Spinal cord (tissue), 10 donors: ENCODE data around the gene TREML2. TPM values are rescaled to one million over a fixed set of nuclear protein-coding genes. Genes with fewer than 3 reads are reported as not detected.
A peak's percentile ranks its signal among the peaks of the same experiment; 100 is the strongest.
"Not testable (repeated sequence)": the region's sequence is repeated elsewhere in the genome, so short reads cannot be mapped to it uniquely, and the experiment has no call there.

Experiments
- DNase-seq, 6 donors: peaks; one replicate each; pipeline versions ENCODE4 v3.0.0 to v3.0.0-alpha.2; 2013 to 2015; ENCODE audit warnings: low spot score in 6 of 6, low read depth in 4 of 6
- H3K27ac ChIP-seq: one replicate; pipeline ENCODE4 v1.5.1; 2013; ENCODE audit warnings: low read depth, low read length, control low read depth
- H3K27me3 ChIP-seq: one replicate; pipeline ENCODE4 v1.6.1; 2013; ENCODE audit warnings: low read length; ENCODE audit not compliant: control insufficient read depth, insufficient read depth
- H3K36me3 ChIP-seq: one replicate; pipeline ENCODE4 v1.6.1; 2013; ENCODE audit warnings: low read length; ENCODE audit not compliant: control insufficient read depth, insufficient read depth
- H3K4me1 ChIP-seq: one replicate; pipeline ENCODE4 v1.6.1; 2013; ENCODE audit warnings: low read length; ENCODE audit not compliant: control insufficient read depth, insufficient read depth
- H3K4me3 ChIP-seq: one replicate; pipeline ENCODE4 v1.5.1; 2013; ENCODE audit warnings: low read depth, low read length, control low read depth
- H3K9me3 ChIP-seq: one replicate; pipeline ENCODE4 v1.6.1; 2013; ENCODE audit warnings: low read length; ENCODE audit not compliant: control insufficient read depth, insufficient read depth
- WGBS: methylation state at CpG from one replicate; pipeline ENCODE4 v1.1.5; 2013; ENCODE audit warnings: missing lambda C conversion rate; ENCODE audit not compliant: insufficient coverage; 5-methylcytosine and 5-hydroxymethylcytosine counted together
- polyA plus RNA-seq, 2 donors: library from polyadenylated mRNA; unstranded; fragments of 120-200 nt; gene quantifications; one replicate each; pipeline ENCODE4 v1.2.1, GENCODE V29; 2013; ENCODE audit not compliant: insufficient read length in 2 of 2
- total RNA-seq, 2 donors: library from RNA; depleted of rRNA in 1 of 2; stranded (reverse); fragments of 120-200 nt in 1 of 2; fragments of >200 nt in 1 of 2; gene quantifications; one replicate each; pipeline versions ENCODE4 v1.2.3 to v1.2.4, GENCODE V29; 2013 to 2014
- donor health status: healthy.

Gene TREML2
- total and polyA plus RNA-seq, 4 donors = 0.11 to 0.40 TPM; not detected in 2

DNA sequence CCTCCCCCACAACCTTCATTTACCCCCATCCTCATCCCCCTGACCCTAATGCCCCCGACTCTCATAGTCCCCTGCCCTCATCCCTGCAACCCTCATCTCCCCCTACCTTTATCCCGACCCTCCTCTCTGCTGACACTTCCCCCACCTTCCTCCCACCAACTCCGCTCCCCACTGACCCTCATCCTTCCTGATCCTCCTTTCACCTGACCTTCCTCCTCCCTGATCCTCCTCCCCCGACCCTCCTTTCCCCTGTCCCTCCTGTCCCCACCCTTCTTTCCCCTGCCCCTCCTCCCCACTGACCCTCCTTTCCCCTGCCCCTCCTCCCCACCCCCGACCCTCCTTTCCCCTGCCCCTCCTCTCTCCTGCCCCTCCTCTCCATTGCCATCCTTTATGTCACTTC lies 7.1 kb downstream of the TREML2 start:
- no peak overlapping the region for H3K27ac ChIP-seq
- no peaks in the 10 kb centered on the region for H3K9me3 ChIP-seq
- no peaks in the 10 kb centered on the region for H3K4me1 ChIP-seq
- DNase-seq = no peak
- 64% methylated on average over 3 of the region's 5 CpGs for WGBS
- no peaks in the 10 kb centered on the region for H3K36me3 ChIP-seq
- no peaks in the 10 kb centered on the region for H3K27me3 ChIP-seq
- H3K4me3 ChIP-seq = no peak overlapping the region

DNA sequence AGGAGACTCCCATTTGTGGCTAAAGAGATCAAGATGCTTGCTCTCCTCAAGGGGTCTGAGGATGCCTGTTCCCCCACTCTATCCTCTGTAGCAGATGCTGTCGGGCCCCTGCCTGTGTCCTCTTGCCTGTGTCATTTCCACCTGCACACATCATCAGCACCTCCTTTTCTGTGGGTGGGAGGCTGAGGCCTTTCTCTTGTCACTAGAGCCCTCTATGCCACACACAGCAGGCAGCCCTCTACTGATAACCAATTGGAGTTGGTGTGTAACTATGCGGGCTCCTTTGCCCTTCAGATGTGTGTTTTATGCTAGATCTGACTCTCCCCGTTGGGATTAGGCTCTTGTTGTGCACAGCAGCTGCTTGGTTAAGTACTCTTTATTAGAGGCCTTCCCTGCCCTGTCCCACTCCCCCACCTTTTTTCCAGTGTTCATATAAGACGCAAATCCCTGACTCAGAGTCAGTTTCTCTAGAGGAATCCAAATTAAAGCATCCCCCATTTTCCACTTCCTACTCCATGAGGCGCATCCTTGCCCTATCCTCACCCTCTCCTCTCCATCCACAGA lies 7.7 kb downstream of the TREML2 start:
- WGBS = 81% methylated on average over 4 of the region's 5 CpGs
- Histone ChIP-seq H3K27me3 (no peaks in the 10 kb centered on the region), H3K4me1 (no peaks in the 10 kb centered on the region), H3K27ac (no peak overlapping the region), H3K4me3 (no peak overlapping the region), H3K9me3 (no peaks in the 10 kb centered on the region), H3K36me3 (no peaks in the 10 kb centered on the region)
- no peak for DNase-seq

- peak in 1 of 6 donors; percentile 5 for DNase-seq
- Histone ChIP-seq H3K4me1 (no peaks in the 10 kb centered on the region), H3K4me3 (no peak overlapping the region), H3K27me3 (no peaks in the 10 kb centered on the region), H3K27ac (no peak overlapping the region), H3K36me3 (no peaks in the 10 kb centered on the region), H3K9me3 (no peaks in the 10 kb centered on the region)
- 18% methylated on average over 4 of the region's 6 CpGs for WGBS
Measured at GRCh38 chr6:41191569-41191968, 9.4 kb downstream of the TREML2 start.

GRCh38 chr6:41190791-41191190 lies 10.2 kb downstream of the TREML2 start:
- DNase-seq = no peak
- Histone ChIP-seq H3K36me3 (no peaks in the 10 kb centered on the region), H3K27me3 (no peaks in the 10 kb centered on the region), H3K27ac (no peak overlapping the region), H3K4me1 (no peaks in the 10 kb centered on the region), H3K4me3 (no peak overlapping the region), H3K9me3 (no peaks in the 10 kb centered on the region)
- WGBS = 100% methylated on average over 2 of the region's 3 CpGs

GRCh38 chr6:41189967-41190366 lies 11.0 kb downstream of the TREML2 start:
- H3K27ac ChIP-seq = no peak overlapping the region
- no peaks in the 10 kb centered on the region for H3K4me1 ChIP-seq
- no peak for DNase-seq
- no peak overlapping the region for H3K4me3 ChIP-seq
- 100% methylated on average over 1 of the region's 2 CpGs for WGBS
- H3K36me3 ChIP-seq = no peaks in the 10 kb centered on the region
- no peaks in the 10 kb centered on the region for H3K9me3 ChIP-seq
- no peaks in the 10 kb centered on the region for H3K27me3 ChIP-seq

DNA sequence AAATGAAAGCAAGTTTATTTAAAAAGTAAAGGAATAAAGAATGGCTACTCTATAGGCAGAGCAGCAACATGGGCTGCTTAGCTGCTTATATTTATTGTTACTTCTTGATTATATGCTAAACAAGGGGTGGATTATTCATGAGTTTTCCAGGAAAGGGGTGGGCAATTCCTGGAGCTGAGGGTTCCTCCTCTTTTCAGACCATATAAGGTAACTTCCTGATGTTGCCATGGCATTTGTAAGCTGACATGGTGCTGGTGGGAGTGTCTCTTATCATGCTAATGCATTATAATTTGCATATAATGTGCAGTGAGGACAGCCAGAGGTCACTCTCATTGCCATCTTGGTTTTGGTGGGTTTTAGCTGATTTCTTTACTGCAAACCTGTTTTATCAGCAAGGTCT lies 11.9 kb downstream of the TREML2 start:
- H3K4me1 ChIP-seq, H3K27me3 ChIP-seq, H3K36me3 ChIP-seq, H3K4me3 ChIP-seq, H3K27ac ChIP-seq, H3K9me3 ChIP-seq, DNase-seq: not testable (repeated sequence)

DNA sequence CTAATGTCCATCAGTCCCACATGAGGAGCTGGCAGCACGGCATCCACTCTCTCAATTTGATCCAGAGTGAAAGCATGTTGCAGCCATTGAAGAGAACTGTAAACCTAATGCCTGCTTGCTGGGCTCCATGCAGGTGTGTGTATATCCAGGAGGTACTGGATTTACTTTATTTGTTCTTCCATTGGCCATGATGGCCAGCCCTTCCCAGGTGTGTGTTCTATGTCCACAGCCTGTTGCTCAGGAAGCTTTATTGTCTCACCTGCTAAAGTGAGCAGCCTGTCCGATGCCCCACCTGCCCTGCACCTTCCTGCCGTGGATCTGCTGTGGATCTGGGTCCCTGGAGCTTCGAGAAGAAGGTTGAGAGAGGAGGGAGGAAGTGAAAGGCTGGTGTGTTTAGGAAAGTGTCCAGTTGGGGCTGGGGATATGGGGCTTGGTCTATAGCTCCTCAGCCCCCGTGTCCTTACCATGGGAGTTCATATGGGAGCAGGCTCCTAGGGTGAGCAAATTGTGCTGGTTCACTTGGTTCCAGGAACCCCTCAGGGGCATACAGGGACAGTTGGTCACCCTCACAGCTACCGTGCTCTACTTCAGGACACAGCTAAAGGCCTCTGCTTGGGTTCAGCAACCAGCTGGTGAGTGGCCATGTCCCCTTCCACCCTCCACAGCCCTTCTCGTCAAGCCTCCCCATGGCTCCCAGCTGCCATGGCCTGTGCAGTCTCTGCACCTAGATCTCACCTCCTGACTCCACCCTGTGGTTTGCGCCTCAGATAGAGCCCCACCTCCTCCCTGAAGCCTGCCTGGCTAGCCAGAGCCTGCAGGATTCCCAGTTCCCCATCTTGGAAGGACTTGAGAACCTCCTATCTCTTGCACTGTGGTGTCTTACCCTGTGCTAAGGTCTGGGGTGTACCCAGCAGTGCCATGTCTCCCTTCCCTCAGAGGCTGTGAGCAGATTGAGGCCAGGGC lies 12.7 kb downstream of the TREML2 start:
- 91% methylated on average over 8 of the region's 8 CpGs for WGBS

GRCh38 chr6:41186031-41186562 lies 14.9 kb downstream of the TREML2 start:
- Histone ChIP-seq H3K27ac (no peak overlapping the region), H3K4me1 (no peaks in the 10 kb centered on the region), H3K27me3 (no peaks in the 10 kb centered on the region), H3K36me3 (no peaks in the 10 kb centered on the region), H3K4me3 (no peak overlapping the region), H3K9me3 (no peaks in the 10 kb centered on the region)
- no peak for DNase-seq
- 89% methylated on average over 6 of the region's 10 CpGs for WGBS

More for the DNA sequence above, 12.7 kb downstream of the TREML2 start:
- H3K4me3 ChIP-seq = no peak overlapping the region
- DNase-seq = no peak
- no peak overlapping the region for H3K27ac ChIP-seq
- no peaks in the 10 kb centered on the region for H3K27me3 ChIP-seq
- no peaks in the 10 kb centered on the region for H3K9me3 ChIP-seq
- H3K4me1 ChIP-seq = no peaks in the 10 kb centered on the region
- H3K36me3 ChIP-seq = no peaks in the 10 kb centered on the region

DNA sequence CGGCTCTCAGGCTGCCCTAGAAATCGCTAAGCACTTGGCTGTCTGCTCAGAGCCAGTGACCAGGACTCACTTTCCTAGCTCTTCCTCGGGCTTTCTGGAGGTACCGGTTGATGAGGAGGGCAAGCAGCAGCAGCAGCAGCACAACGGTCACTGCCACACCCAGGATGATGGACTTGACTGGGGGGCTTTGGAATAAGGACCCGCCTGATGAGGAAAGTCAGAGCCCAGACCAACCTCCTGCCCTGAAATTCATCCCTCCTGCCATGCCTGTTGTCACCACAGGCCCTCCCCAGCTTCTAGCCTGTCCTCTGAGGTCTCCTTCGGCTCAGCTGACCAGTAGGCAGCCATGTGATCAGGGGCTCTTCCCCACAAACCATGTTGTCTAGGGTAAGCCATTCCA lies 16.2 kb downstream of the TREML2 start:
- no peaks in the 10 kb centered on the region for H3K36me3 ChIP-seq
- 97% methylated on average over 7 of the region's 7 CpGs for WGBS
- H3K4me3 ChIP-seq = no peak overlapping the region
- no peaks in the 10 kb centered on the region for H3K4me1 ChIP-seq
- H3K27ac ChIP-seq = no peak overlapping the region
- no peak for DNase-seq
- H3K9me3 ChIP-seq = no peaks in the 10 kb centered on the region
- H3K27me3 ChIP-seq = no peaks in the 10 kb centered on the region
